ENCODE data around the gene CEL. TPM values are rescaled to one million over a fixed set of nuclear protein-coding genes. Genes with fewer than 3 reads are reported as not detected.

The CEL gene
- total RNA-seq, 1 experiment from 2014 or later = 3.6 TPM

- Histone ChIP-seq H3K79me2 (ENCODE audit: insufficient read depth, low read length) (no peaks in the 10 kb centered on the region; the same call in 1 of the 2 replicates), H3K27ac (ENCODE audit: insufficient read length, low read depth, low read length) (no peak overlapping the region), H3K23ac (ENCODE audit: insufficient read length, low read depth, low read length) (no peak overlapping the region), H2AK5ac (ENCODE audit: insufficient read length, low read length) (no peak overlapping the region), H2BK5ac (ENCODE audit: insufficient read length, low read length) (no peak overlapping the region), H3K9me3 (ENCODE audit: control insufficient read depth, low read depth, low read length) (no peaks in the 10 kb centered on the region), H3K27me3 (ENCODE audit: insufficient read depth, low read length) (no peaks in the 10 kb centered on the region), H3K23me2 (ENCODE audit: insufficient read length, low read depth, low read length, poor library complexity, severe bottlenecking) (no peaks in the 10 kb centered on the region), H3K9ac (ENCODE audit: extremely low read depth, insufficient read length, low read length) (no peak overlapping the region), H4K5ac (ENCODE audit: insufficient read length, low read depth, low read length) (no peak overlapping the region), H2BK15ac (ENCODE audit: low read depth, low read length) (no peak overlapping the region), H3T11ph (ENCODE audit: low read length) (no peak overlapping the region), H3K4me1 (ENCODE audit: insufficient read depth, low read length) (no peaks in the 10 kb centered on the region), H4K91ac (ENCODE audit: insufficient read length, low read depth, low read length) (no peak overlapping the region), H4K8ac (replicated peaks; ENCODE audit: insufficient read length, low read depth, low read length) (no peak overlapping the region), H3K18ac (ENCODE audit: insufficient read length, low read depth, low read length) (no peak overlapping the region), H3K79me1 (ENCODE audit: insufficient read depth, low read depth, low read length, poor library complexity, severe bottlenecking) (no peaks in the 10 kb centered on the region), H2AFZ (ENCODE audit: low read length) (no peak overlapping the region), H3K14ac (ENCODE audit: insufficient read depth, low read length) (no peak overlapping the region), H3K56ac (ENCODE audit: insufficient read length, low read depth, low read length) (no peak overlapping the region), H3K4ac (ENCODE audit: low read depth, low read length) (no peak overlapping the region), H3K4me2 (ENCODE audit: insufficient read depth, insufficient read length, low read length) (no peak overlapping the region), H4K20me1 (ENCODE audit: control insufficient read depth, insufficient read depth, insufficient read length) (no peaks in the 10 kb centered on the region), H2BK12ac (ENCODE audit: insufficient read length, low read depth, low read length) (no peak overlapping the region), H2BK20ac (ENCODE audit: low read depth, low read length, poor library complexity, severe bottlenecking) (no peak overlapping the region), H2BK120ac (ENCODE audit: low read depth, low read length, poor library complexity, severe bottlenecking) (no peak overlapping the region)
- Mint-ChIP-seq H3K27me3 (ENCODE audit: low read depth) (peaks cover 6% of the 10 kb centered on the region), H3K36me3 (ENCODE audit: insufficient read depth in 1 of 3, low read depth in 3 of 3) (peaks cover 48 to 66% (median 61%) of the 10 kb centered on the region in 3 experiments), H3K4me1 (no peaks in the 10 kb centered on the region), H3K27ac (no peak overlapping the region), H3K9me3 (peaks cover 22% of the 10 kb centered on the region in 2 experiments), H3K4me3 (no peak overlapping the region; a peak in 1 of 5 replicates)
- TF ChIP-seq, protein P1, sequence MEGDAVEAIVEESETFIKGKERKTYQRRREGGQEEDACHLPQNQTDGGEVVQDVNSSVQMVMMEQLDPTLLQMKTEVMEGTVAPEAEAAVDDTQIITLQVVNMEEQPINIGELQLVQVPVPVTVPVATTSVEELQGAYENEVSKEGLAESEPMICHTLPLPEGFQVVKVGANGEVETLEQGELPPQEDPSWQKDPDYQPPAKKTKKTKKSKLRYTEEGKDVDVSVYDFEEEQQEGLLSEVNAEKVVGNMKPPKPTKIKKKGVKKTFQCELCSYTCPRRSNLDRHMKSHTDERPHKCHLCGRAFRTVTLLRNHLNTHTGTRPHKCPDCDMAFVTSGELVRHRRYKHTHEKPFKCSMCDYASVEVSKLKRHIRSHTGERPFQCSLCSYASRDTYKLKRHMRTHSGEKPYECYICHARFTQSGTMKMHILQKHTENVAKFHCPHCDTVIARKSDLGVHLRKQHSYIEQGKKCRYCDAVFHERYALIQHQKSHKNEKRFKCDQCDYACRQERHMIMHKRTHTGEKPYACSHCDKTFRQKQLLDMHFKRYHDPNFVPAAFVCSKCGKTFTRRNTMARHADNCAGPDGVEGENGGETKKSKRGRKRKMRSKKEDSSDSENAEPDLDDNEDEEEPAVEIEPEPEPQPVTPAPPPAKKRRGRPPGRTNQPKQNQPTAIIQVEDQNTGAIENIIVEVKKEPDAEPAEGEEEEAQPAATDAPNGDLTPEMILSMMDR (conservative IDR thresholded peaks at IDR 0.05) = no peak
- no peak for DNase-seq
- WGBS (ENCODE audit: extremely low coverage, insufficient read length, low lambda C conversion rate) = no CpG with 5 or more reads among the region's 16 CpGs
These were observed 36.4 kb downstream of the CEL start for GRCh38 chr9:133098104-133098754.
